UCSD-AML1 (cell line): ENCODE measurements around the gene CHM.
"Not testable (repeated sequence)": the region's sequence is repeated elsewhere in the genome, so short reads cannot be mapped to it uniquely, and the experiment has no call there.

Experiments
- DNase-seq: peaks from one replicate; lab custom pipeline; 2025; ENCODE audit not compliant: unreplicated experiment; lab: John Stamatoyannopoulos, UW

CHM gene

GRCh38 chrX:85996555-85996954, 50.8 kb downstream of the CHM start:
- no peak for DNase-seq

DNA sequence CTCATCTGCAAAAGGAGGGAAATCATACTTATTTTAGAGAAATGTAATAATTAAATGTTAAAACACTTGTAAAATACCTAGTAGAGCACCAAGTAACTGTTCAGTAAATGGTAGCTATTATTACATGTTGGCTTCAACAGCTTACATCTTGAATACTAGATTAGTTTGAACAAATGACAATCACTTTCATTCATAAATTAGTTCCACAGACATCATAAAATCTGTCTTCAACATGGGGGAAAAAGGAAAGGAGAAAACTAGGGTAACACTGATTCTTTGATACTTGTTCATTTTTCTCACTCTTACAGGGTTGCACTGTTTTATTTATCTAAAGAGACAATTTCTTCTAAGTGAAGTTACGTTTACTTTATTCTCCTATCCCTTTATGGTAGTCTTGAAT, 51.7 kb downstream of the CHM start:
- DNase-seq = no peak

DNA sequence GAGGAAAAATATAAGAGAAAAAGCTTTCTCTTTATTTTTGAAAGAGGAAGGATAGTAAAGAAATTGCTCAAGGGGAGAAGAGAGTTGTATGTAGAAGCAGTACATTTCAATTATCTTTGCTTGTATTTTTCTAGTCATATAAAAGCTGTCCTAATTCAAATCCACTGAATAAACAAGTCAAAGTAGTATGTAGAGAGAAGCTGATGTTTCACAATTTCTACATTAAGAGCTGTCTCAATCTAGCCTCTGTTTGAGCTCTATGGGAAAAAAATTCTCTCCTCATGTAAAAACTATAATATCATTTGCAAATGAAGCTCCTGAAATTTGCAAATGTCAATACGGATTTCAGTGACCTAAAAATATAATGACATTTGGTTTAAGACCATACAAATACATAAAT, 52.6 kb downstream of the CHM start:
- no peak for DNase-seq

GRCh38 chrX:85994228-85994627, 53.1 kb downstream of the CHM start:
- DNase-seq = no peak

DNA sequence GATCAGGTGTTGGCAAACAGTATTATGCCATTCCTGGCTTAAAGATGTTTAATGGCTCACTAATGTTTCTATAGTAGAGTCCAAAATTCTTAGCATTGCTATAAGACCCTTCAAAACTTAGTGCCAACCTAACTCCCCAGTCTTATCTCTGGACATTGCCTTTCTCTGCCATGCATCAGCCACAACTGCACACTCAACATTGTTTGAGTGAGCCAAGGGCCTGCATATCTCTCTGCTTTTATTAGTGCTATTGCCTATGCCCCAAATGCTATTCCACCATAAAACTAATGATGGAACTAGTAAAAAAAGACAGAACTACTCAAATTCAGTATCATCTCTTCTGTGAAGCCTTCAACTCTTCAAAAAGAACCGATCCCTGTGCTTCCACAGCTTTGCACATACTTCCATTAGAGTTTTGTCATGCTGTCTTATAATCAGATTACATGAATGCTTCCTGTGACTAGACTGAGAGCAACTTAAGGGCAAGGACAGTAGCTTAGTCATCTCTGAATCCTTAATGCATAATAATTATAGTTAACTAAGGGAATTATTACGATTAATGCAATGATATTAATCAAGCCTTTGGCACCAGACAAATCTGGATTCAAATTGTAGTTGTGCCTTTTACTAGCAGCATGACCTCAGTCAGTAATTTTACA, 53.7 kb downstream of the CHM start:
- no peak for DNase-seq

GRCh38 chrX:85992811-85993229, 54.5 kb downstream of the CHM start:
- DNase-seq = no peak

DNA sequence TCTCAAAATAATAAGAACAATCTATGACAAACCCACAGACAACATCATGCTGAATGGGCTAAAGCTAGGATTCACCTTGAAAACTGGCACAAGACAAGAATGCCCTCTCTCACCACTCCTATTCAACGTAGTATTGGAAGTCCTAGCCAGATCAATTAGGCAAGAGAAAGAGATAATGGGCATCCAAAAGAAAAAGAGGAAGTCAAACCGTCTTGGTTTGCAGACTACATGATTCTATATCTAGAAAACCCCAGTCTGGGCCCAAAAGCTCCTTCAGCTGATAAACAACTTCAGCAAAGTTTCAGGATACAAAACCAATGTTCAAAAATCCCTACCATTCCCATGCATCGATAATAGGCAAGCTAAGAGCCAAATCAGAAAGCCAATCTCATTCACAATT, 59.0 kb downstream of the CHM start:
- no peak for DNase-seq

- no peak for DNase-seq
Observed at GRCh38 chrX:85980286-85980685, 67.1 kb downstream of the CHM start.

DNA sequence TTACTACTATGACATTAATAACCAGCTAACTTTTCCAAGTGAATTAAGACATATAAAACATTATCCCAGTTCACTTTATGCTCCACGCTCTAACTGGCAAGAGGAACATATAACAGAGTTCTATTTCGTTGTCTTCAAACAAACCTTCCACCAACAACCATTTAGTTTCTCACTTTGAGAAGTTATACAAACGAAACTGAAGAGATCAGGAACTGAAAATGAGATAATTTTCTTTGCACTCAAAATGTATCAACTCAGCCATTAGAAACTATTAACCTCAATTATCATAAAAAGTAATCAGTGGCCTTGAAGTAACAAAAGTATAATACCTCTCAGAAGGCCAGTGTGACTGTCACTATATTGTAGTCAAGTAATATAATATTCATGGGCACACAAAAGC, 70.1 kb downstream of the CHM start:
- DNase-seq = no peak

DNA sequence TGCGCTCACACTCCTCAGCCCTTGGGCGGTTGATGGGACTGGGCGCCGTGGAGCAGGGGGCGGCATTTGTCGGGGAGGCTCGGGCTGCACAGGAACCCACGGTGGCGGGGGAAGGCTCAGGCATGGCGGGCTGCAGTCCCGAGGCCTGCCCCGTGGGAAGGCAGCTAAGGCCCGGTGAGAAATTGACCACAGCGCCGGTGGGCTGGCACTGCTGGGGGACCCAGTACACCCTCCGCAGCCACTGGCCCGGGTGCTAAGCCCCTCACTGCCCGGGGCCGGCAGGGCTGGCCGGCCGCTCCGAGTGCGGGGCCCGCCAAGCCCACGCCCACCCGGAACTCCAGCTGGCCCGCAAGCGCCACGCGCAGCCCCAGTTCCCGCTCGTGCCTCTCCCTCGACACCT, 75.0 kb downstream of the CHM start:
- DNase-seq = not testable (repeated sequence)

GRCh38 chrX:85964744-85965143, 82.6 kb downstream of the CHM start:
- DNase-seq = no peak

DNA sequence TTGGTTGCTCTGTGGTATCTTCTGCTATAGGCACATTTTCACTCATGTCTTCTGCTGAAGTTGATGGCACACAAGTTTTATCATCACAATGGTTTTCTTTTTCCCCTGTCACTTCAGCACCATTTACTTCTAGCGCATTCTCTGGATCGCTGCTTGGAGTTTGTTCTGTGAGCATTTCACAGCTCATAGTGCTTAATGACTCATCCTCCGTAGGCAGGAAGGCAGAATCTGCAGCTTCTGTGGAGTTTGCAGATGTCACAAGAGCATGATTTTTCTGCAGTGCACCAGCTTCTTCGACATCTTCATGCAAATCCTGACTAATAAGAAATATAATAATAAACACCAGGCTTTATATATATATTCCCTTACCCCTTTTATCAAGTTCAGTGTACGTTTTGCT, 83.6 kb downstream of the CHM start:
- DNase-seq = no peak

- no peak for DNase-seq
Observed at GRCh38 chrX:85955510-85955909, 91.8 kb downstream of the CHM start.

GRCh38 chrX:85944751-85945150, 102.6 kb downstream of the CHM start:
- not testable (repeated sequence) for DNase-seq

DNA sequence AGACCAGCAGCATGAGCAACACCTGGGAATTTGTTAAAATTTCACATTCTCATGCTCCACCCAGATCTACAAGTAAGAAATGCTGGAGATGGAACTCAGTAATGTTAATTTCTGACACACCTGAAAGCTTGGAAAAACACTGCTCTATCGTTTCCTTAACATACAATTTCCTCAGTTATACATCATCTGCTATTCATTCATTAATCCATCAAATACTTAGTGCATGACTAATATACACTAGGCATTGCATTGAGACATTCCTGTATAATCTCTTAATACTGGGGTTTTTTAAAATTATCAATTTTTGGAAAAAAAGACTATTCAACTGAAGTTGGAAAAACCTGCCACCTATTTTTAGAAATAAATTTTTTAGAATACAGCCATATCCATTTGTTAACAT, 106.1 kb downstream of the CHM start:
- no peak for DNase-seq

GRCh38 chrX:85939942-85940341, 107.4 kb downstream of the CHM start:
- not testable (repeated sequence) for DNase-seq

- DNase-seq = not testable (repeated sequence)
Observed at GRCh38 chrX:85934399-85934798, 113.0 kb downstream of the CHM start.

DNA sequence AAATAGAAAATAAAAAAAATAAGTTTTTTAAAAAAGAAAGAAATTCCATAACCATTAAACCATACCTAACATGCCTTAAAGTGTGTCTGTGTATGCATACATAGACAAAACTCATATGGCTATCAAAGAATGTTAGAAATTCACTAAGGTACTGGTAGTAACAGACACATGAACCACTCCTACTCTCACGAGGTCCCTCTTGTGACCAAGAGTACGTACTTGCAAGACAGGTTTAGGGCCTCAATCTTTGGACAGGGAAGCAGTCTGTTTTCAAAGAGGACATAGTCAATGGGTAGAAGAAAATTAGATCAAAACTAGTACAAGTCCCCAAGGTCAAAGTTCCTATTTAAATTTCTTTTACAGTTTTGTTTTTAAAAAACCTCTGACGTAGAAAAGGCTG, 117.3 kb downstream of the CHM start:
- no peak for DNase-seq

DNA sequence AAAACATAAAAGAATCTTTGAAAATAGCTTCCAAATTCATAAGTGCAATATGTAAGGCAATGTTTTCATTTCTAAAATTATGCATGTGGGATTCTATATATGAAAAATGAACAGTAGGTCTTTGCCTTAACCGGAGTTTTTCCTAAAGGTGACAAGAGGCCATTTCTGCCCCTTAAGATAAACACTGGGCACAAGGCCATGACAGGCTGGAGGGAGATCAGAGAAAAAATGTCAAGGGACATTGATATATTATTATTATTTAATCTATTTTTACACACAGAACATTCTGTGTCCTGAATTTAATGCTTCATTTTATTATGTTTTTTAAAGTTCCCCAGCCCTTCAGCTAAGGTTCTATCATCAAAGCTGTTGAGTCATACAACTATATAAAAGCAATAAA, 118.8 kb downstream of the CHM start:
- no peak for DNase-seq

- DNase-seq = no peak
Observed at GRCh38 chrX:85927740-85928139, 119.6 kb downstream of the CHM start.

- DNase-seq = no peak
Observed at GRCh38 chrX:85922821-85923220, 124.5 kb downstream of the CHM start.

GRCh38 chrX:85916656-85917280, 130.6 kb downstream of the CHM start:
- not testable (repeated sequence) for DNase-seq

GRCh38 chrX:85914431-85914830, 132.9 kb downstream of the CHM start:
- no peak for DNase-seq
